ENCODE data around the gene TMEM222. TPM values are rescaled to one million over a fixed set of nuclear protein-coding genes. Genes with fewer than 3 reads are reported as not detected.

The TMEM222 gene
- total RNA-seq, 1 donor from 2014 or later = 19.4 TPM

- H3K9me3 ChIP-seq (replicated peaks) = no peaks in the 10 kb centered on the region
- TF ChIP-seq, protein P1, sequence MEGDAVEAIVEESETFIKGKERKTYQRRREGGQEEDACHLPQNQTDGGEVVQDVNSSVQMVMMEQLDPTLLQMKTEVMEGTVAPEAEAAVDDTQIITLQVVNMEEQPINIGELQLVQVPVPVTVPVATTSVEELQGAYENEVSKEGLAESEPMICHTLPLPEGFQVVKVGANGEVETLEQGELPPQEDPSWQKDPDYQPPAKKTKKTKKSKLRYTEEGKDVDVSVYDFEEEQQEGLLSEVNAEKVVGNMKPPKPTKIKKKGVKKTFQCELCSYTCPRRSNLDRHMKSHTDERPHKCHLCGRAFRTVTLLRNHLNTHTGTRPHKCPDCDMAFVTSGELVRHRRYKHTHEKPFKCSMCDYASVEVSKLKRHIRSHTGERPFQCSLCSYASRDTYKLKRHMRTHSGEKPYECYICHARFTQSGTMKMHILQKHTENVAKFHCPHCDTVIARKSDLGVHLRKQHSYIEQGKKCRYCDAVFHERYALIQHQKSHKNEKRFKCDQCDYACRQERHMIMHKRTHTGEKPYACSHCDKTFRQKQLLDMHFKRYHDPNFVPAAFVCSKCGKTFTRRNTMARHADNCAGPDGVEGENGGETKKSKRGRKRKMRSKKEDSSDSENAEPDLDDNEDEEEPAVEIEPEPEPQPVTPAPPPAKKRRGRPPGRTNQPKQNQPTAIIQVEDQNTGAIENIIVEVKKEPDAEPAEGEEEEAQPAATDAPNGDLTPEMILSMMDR (IDR thresholded peaks at IDR 0.05; ENCODE audit: borderline replicate concordance) = no peak
- intact Hi-C loops (cut with micrococcal nuclease) = no loop called here
Measured at GRCh38 chr1:27366113-27366410, 44.1 kb downstream of the TMEM222 start.

DNA sequence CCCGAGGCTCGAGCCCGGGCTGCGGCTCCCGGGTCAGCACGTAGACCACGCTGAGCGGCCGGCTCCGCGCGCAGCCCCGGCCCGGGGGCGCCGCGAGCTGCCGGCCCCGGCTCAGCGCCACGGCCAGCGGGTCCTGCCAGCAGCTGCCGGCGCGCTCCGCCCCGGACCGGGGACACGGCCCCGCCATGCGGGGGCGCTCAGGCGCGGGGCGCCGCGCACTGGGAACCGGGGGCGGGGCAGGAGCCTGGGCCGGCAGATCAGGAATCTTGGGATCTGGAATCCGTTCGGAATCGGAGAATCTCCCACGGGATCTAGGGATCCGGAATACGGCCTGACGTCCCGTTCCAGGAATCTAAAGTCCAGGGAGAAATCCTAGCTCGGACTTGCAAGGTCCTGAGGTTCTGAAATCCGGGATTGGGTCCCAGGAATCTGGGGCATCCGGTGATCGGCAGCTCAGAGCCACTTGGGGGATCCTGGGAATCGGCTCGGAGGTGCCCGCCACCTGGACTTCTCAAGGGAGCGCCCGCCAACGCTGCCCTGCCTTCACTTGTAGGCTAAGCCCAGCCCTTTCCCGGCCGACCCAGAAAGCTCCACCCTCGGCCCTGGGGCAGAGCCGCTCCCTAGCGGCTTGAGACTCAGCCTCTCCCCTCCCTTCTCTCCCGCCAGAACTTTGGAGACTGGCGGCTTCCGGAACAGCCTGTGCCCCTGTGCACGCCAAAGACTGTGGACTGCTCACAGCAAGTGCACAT lies 44.6 kb downstream of the TMEM222 start, which contains the start of gene MAP3K6:
Gene MAP3K6 (minus strand): TSS at position 551 of the 749 bp plus-strand sequence. CDS start 364 bp downstream, at position 187.
- Histone ChIP-seq H3K27me3 (ENCODE audit: low read depth) (no peaks in the 10 kb centered on the region), H3K4me1 (peaks cover 56% of the 10 kb centered on the region), H3K27ac (replicated peaks) (peak within 1 kb of the TSS; percentile 100), H3K36me3 (peaks cover 36% of the 10 kb centered on the region), H3K4me3 (peak within 1 kb of the TSS; percentile 91), H3K9me3 (replicated peaks) (no peaks in the 10 kb centered on the region)
- TF ChIP-seq, protein P1 (IDR thresholded peaks at IDR 0.05; ENCODE audit: borderline replicate concordance) = peak; percentile 46
- intact Hi-C loops (cut with micrococcal nuclease) = no loop called here
- peak; percentile 94 for DNase-seq

More at GRCh38 chr1:27366113-27366410, 44.1 kb downstream of the TMEM222 start:
- peaks cover 41% of the 10 kb centered on the region for H3K36me3 ChIP-seq
- H3K27ac ChIP-seq (replicated peaks) = peak overlapping the region; percentile 100
- H3K4me1 ChIP-seq = peaks cover 56% of the 10 kb centered on the region
- DNase-seq = peak; percentile 94
- H3K4me3 ChIP-seq = peak overlapping the region; percentile 91
- H3K27me3 ChIP-seq (ENCODE audit: low read depth) = no peaks in the 10 kb centered on the region

- Histone ChIP-seq H3K9me3 (replicated peaks) (no peaks in the 10 kb centered on the region), H3K27me3 (ENCODE audit: low read depth) (no peaks in the 10 kb centered on the region), H3K36me3 (peaks cover 30% of the 10 kb centered on the region), H3K4me1 (peaks cover 56% of the 10 kb centered on the region), H3K4me3 (peak overlapping the region; percentile 91), H3K27ac (replicated peaks) (peak overlapping the region; percentile 100)
- TF ChIP-seq, protein P1 (IDR thresholded peaks at IDR 0.05; ENCODE audit: borderline replicate concordance) = no peak
- intact Hi-C loops (cut with micrococcal nuclease) = no loop called here
- no peak for DNase-seq
Measured at GRCh38 chr1:27367160-27367650, 45.2 kb downstream of the TMEM222 start.

DNA sequence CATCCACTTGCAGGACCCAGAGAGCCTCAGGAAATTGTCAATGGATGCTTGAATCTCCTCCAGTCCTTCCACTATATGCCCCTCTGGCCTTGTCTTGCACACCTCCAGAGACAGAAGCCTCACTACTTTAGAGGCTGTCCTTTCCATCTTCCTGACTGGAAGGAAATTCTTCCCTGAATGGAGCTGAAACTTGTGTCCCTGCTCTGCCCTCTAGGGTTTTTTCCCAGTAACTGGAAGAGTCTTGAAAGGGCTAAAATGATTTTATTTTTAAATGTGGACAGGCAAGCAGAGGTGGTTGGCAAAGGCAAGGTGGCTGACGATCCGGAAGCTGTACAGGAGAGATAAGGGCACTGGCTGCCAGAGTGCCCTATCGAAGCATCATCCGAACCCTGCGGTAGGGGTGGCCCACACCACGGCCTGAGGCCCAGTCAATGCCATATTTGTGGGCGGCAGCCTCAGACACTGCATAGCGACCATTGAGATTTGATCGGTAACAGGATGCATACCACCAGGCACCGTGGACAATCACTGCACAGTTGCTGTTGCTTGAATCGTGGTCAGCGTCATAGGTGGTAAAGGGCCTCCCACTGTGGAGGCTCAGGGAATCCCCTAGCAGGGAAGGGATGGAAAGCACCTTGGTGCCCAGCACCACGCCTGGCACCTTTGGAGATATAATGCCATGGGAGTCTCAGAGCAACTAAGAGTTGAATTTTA lies 47.1 kb downstream of the TMEM222 start:
- Histone ChIP-seq H3K36me3 (peaks cover 11% of the 10 kb centered on the region), H3K27me3 (ENCODE audit: low read depth) (no peaks in the 10 kb centered on the region), H3K4me1 (peaks cover 51% of the 10 kb centered on the region), H3K4me3 (no peak overlapping the region), H3K27ac (replicated peaks) (peak overlapping the region; percentile 100), H3K9me3 (replicated peaks) (no peaks in the 10 kb centered on the region)
- intact Hi-C loops (cut with micrococcal nuclease) = no loop called here
- TF ChIP-seq, protein P1 (IDR thresholded peaks at IDR 0.05; ENCODE audit: borderline replicate concordance) = peak; percentile 33
- no peak for DNase-seq

DNA sequence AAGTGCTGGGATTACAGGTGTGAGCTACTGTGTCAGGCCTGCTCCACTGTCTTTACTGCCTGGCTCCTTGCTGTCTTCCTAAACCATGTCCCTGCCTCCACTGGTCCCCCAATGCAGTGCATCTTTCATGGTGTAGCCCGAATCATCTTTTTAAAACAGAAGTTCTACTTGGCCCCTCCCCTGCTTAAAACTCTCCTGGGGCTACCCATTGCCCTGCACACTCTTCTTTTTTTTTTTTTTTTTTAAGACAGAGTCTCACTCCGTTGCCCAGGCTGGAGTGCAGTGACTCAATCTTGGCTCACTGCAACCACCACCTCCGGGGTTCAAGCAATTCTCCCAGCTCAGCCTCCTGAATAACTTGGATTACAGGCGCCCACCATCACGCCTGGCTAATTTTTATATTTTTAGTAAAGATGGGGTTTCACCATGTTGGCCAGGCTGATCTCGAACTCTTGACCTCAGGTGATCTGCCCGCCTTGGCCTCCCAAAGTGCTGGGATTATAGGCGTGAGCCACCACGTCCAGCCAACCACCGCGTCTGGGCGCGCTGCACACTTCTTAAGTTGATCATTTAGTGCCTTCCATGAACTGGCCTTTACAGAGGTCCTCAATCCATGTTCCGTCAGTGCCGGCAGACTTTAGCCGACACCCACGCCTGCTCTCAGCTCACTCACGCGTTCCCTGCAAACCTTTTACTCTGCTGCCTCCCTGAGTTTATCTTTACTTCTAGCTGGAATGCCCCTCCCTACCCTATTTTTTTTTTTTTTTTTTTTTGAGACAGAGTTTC lies 50.3 kb downstream of the TMEM222 start:
- Histone ChIP-seq H3K27ac (replicated peaks) (peak overlapping the region; percentile 71), H3K4me3 (no peak overlapping the region), H3K4me1 (peaks cover 50% of the 10 kb centered on the region), H3K36me3 (no peaks in the 10 kb centered on the region), H3K9me3 (replicated peaks) (no peaks in the 10 kb centered on the region), H3K27me3 (ENCODE audit: low read depth) (no peaks in the 10 kb centered on the region)
- TF ChIP-seq, protein P1 (IDR thresholded peaks at IDR 0.05; ENCODE audit: borderline replicate concordance) = no peak
- DNase-seq = no peak
- intact Hi-C loops (cut with micrococcal nuclease) = no loop called here

Data from left ventricle myocardium inferior (tissue), 1 donor.